GM19239 (cell line): ENCODE data around the gene NDRG4.
"Not testable (repeated sequence)": the region's sequence is repeated elsewhere in the genome, so short reads cannot be mapped to it uniquely, and the experiment has no call there.

Source experiments
- DNase-seq: peaks from one replicate; pipeline ENCODE4 v3.0.0; 2011; ENCODE audit warnings: low spot score; ENCODE audit not compliant: insufficient read length
- FAIRE-seq: peaks from 2 replicates; lab custom pipeline; 2011; peaks lifted over from hg19 to GRCh38; lab: Jason Lieb, UNC

The NDRG4 gene

GRCh38 chr16:58464916-58465731, 34.8 kb upstream of the NDRG4 start:
- no peak for FAIRE-seq
- DNase-seq, result peak; percentile 28

DNA sequence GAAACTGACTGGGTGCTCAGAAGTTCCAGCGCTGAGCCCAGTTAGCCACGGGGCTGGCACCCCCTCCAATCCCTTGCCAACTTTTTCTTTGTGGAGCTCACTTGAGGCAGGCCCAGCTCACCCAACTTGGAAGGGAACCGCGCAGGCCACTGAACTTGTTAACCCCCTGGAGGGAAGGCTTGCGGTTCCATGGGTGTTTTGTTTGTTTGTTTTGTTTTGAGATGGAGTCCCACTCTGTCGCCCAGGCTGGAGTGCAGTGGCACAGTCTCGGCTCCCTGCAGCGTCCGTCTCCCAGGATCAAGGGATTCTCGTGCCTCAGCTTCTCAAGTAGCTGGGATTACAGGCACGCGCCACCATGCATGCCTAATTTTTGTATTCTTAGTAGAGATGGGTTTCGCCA, 34.1 kb upstream of the NDRG4 start:
- FAIRE-seq, result no peak

DNA sequence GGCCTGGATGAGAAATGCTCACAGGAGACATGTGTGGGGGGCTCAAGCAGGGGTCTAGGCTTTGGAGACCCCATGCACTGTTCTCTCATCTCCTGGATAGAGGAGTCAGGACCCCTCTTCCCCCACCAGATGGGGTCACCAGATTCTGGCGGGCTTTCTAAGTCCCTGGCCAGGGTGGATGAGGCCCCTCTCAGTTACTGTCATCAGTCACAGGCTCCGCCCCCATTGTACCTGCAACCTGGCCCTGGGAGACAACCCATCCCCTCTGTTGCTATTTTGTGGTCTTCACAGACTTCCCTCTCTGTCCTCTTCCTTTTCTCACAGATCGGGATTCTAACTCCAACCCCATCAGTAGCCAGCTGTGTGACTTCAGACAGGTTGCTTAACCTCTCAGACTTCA, 33.5 kb upstream of the NDRG4 start:
- FAIRE-seq, result no peak
- no peak for DNase-seq

More for the DNA sequence above, 34.1 kb upstream of the NDRG4 start:
- no peak for DNase-seq

DNA sequence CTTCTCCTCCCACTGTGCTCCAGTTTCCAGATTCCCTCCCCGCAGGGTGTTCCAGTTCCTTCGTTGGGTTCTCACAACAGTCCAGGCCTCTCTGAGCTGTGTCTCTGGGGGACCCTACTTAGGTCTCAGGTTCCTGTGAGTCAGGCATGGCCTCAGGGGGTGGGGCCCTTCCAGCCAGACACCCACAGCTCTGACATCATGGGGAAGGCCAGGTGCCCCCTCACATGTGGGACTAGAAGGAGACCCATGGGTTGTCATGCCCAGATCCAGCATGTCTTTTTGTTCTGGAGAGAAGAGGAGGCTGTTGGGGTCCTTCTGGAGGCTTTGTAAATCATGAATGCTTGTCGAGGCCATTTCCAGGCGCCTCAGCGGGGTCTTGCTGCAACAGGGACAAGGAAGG, 32.0 kb upstream of the NDRG4 start:
- DNase-seq (no peak), FAIRE-seq (no peak)

GRCh38 chr16:58471209-58471975, 28.6 kb upstream of the NDRG4 start:
- no peak for FAIRE-seq
- DNase-seq, result no peak

GRCh38 chr16:58472266-58472665, 27.7 kb upstream of the NDRG4 start:
- FAIRE-seq (no peak), DNase-seq (no peak)

DNA sequence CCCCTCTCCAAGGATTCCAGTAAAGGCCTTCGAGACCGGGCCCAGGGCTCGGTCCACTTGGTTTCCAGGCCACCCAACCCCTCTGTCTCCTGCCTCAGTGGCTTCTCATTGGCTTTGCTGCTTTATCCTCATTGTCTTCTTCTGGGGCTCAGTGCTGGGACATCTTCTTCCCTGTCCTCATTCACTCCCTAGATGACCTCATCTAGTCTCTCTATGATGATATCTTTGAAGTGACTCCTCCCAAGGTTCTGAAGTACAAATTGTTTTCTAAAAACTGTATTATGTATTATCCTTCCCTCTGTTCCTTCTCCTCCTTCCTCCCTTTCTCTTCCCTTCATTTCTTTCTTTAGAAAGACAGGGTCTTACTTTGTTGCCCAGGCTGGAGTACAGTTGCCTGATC, 27.1 kb upstream of the NDRG4 start:
- no peak for FAIRE-seq
- no peak for DNase-seq

- no peak for DNase-seq
- FAIRE-seq, result no peak
These were observed 25.6 kb upstream of the NDRG4 start for GRCh38 chr16:58474296-58474695.

- no peak for FAIRE-seq
- no peak for DNase-seq
These were observed 24.8 kb upstream of the NDRG4 start for GRCh38 chr16:58475091-58475619.

GRCh38 chr16:58476791-58477190, 23.2 kb upstream of the NDRG4 start:
- FAIRE-seq (no peak), DNase-seq (no peak)

DNA sequence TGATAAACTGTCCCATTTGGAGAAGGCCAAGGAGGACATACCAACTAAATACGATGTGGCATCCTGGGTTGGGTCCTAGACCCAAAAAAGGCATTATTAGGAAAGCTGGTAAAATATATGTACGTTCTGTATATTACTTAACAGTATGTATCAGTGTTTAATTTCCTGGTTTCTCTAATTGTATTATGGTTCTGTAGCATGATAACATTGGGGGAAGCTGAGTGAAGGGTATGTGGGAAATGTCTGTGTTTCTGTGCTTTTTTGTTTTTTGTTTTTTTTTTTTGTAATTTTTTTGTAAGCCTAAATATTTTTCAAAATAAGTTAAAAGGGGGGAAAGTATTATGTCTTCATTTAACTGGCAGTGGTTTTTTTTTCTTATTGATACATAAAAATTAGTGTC, 21.5 kb upstream of the NDRG4 start:
- no peak for DNase-seq
- no peak for FAIRE-seq

DNA sequence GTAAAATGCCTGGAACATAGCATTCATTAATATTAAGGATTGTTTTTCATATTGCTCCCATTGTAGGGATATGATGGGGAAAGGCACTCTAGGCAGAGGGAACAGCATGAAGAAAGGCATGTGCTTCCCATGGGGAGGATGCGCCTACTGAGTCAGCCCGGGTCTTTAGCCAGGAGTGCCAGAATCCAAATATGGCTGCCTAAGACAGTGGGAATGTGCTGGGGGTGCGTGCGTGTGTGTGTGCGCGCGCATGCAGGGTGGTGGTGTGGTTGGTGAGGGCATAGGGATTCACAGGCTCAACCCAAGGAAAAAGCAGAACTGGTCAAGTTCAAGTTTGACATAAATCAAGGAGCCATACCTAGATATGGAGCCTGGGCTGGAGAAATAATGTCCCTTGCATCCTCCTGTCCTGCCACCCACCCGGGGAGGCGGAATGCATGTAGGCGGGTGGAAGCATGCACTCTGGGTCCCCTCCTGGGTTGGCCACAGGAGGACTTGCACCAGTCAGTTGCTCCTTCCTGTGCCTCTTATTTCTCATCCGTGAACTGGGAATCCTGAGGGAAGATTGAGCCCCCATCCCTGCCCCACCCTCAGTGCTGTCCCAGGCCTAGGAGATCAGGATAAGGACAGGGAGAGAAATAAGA, 18.6 kb upstream of the NDRG4 start:
- no peak for DNase-seq
- FAIRE-seq, result no peak

DNA sequence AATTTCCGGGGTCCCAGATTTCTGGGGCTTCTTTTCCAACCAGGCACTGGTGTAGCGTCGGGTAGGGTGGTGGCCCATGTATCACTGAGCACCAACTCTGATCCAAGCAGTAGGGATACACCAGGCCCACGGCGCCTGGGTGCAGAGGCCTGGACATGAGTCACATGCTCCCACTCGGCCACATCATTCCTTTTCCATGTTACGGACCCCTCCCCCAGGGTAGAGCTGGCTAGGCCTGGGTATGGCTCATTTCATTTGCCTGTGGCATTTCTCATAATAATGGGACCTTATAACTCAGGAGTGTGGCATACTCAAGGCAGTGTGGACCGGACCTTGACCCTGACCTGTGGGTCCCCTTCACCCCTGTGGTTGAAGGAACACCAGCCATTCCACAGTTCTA, 18.0 kb upstream of the NDRG4 start:
- FAIRE-seq, result no peak

DNA sequence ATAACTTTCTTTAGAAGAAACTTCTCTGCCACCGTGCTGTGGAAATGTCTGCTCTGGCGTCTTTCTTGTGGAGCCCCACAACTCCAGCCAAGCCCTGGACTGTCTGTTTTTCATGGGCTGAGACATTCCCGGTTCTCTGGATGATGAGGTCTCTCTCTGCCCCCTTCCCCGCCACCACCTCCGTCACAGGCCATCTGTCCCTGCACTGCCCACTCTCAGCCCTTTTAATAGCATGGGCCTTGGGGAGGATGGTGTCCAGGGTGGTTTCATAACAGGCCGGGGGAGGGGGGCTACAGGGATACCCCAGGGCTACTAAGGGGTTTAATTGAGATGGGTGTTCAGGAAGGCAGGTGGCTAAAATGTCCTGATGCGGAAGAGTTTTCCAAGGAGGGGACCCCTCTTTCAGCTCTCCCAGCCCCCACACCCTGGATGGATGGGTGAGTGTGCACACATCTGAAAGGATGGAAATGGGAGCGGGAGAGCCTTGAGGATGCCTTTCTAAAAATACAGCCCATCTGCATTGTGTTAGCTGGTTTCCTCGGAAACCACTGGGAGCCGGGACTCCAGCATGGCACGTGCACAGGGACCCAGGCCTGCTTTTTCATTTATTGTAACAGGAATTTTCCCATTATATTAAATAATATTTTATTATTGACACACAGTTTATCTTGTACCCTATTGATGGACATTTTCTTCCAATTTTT, 14.6 kb upstream of the NDRG4 start:
- DNase-seq (no peak), FAIRE-seq (no peak)

More for the DNA sequence above, 18.0 kb upstream of the NDRG4 start:
- DNase-seq, result no peak

GRCh38 chr16:58487566-58488351, 12.2 kb upstream of the NDRG4 start:
- DNase-seq, result peak; percentile 90
- FAIRE-seq, result peak; percentile 85

DNA sequence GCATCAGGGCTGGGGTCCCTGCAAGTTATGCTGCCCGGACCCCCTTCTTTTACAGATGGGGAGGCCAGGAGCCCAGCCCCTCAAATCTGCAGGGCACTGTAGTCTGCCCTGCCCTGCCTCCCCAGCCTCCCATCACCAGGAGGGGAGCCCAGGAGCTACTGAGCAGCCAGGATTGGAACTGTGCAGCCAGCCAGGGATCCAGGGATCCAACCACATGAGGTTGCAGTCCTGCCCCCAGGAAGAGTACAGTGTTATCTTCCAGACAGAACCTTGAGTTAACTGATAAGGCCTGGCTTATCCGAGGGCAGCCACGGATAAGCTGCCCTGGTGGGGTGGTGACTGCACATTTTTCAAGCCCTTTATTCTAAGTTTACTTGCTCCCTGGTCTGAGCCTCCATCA, 11.4 kb upstream of the NDRG4 start:
- no peak for DNase-seq
- FAIRE-seq, result no peak

DNA sequence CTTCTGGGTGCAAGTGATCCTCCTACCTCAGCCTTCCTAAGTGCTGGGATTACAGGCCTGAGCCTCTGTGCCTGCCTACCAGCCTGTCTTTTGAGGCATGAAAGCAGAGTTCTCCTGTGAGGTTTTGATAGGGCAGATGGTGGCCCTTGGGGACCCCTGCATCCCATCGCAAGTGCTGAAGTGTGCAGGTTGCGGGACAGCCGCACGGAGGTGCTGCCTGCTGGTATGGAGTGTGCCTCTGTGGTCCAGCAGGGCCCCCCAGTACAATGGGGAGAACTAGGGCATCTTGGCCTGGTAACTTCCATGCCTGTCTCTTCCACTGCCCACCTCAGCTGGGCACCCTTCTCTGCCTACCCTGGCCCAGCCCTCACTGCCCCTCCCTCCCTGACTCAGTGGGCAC, 9.9 kb upstream of the NDRG4 start:
- no peak for DNase-seq
- FAIRE-seq, result no peak

- FAIRE-seq, result not testable (repeated sequence)
These were observed 9.4 kb upstream of the NDRG4 start for GRCh38 chr16:58490539-58490938.

GRCh38 chr16:58492066-58492465, 7.9 kb upstream of the NDRG4 start:
- no peak for FAIRE-seq
- DNase-seq, result no peak

More at GRCh38 chr16:58490539-58490938, 9.4 kb upstream of the NDRG4 start:
- DNase-seq, result not testable (repeated sequence)
